GM18907 (cell line): ENCODE data around the gene TOGARAM1.

Source experiments
- ATAC-seq: cut with Tn5 transposase; IDR thresholded peaks from one replicate; pipeline ENCODE4 v1.9.1; 2021; ENCODE audit warnings: mild to moderate bottlenecking, moderate library complexity; ENCODE audit not compliant: unreplicated experiment

TOGARAM1 gene

DNA sequence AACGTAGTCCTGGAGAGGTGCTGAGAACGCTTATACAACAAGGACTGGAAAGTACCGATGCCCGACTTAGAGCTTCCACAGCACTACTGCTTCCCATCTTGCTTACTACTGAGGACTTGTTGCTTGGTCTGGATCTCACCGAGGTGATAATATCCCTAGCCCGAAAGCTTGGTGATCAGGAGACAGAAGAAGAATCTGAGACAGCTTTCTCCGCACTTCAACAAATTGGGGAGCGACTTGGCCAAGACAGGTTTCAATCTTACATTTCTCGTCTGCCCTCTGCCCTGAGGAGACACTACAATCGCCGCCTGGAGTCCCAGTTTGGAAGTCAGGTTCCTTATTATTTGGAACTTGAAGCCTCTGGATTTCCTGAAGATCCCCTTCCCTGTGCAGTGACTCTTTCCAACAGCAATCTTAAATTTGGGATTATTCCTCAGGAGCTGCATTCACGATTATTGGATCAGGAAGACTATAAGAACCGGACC is 1.1 kb downstream of the TOGARAM1 start:
- ATAC-seq, result no peak

DNA sequence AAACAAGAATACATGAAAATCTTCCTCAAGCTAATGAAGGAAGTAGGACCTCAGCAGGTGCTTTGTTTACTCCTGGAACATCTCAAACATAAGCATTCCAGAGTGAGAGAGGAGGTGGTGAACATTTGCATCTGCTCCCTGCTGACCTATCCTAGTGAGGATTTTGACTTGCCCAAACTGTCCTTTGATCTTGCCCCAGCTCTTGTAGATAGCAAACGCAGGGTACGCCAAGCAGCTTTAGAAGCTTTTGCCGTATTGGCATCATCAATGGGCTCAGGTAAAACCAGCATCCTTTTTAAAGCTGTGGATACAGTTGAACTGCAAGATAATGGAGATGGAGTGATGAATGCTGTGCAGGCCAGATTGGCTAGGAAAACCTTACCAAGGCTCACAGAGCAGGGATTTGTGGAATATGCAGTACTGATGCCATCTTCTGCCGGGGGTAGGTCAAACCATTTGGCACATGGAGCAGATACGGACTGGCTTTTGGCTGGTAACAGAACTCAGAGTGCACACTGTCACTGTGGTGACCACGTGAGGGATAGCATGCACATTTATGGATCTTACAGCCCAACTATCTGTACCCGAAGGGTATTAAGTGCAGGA is 1.9 kb downstream of the TOGARAM1 start:
- ATAC-seq, result no peak

DNA sequence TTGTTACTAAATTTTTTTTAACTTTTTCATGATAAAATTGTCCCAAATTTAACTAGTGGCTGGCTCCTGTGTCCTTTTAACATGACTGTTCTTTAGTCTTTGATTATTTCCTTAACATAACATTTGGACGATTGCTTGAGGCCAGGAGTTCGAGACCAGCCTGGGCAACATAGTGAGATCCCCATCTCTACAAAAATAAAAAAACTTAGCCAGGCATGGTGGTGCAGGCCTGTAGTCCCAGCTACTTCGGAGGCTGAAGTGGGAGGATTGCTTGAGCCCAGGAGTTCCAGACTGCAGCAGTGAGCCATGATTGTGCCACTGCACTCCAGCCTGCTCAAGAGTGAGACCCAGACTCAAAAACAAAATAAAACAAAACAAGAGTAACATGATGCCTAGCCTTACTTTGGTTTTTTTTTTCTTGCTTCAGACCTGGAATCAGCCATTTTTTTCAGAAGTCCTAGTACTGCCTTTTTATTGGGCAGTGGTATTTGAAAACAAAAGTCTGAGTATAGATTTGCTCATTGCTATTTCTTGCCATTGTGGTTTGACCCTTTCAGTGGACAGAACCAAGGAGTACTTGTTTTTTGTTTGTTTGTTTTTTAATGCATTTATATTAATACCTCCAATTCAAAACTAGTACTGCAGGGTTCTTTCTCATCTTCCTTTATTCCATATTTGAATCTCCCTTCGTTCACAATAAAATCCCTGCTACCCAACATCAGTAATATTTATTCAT is 4.8 kb downstream of the TOGARAM1 start:
- no peak for ATAC-seq

DNA sequence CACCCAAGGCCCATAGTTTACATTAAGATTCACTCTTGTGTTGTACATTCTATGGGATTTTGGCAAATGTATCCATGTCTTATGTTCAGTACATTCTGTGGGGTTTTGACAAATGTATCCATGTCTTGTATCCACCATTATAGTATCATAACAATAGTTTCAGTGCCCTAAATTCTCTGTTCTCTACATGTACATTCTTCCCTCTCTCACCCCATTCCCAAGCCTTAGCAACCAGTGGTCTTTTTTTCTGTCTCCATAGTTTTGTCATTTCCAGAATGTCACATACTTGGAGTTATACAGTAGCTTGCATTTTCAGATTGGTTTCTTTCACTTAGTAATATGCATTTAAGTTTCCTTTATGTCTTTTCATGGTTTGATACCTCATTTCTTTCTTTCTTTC is 6.7 kb downstream of the TOGARAM1 start:
- no peak for ATAC-seq

DNA sequence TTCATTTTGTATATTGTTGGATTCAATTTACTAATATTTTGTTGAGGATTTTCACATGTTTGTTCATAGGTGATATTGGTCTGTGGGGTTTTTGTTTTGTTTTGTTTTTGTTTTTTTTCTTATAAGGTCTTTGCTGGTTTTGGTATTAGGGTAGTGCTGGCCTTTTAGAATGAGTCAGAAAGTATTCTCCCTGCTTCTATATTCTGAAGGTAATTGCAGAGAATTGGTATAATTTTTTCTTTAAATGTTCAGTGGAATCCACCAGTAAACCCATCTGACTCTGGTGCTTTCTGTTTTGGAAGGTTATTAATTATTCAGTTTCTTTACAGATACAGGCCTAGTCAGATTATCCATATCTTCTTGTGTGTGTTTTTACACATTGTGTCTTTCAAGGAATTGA is 8.9 kb downstream of the TOGARAM1 start:
- peak; percentile 60 for ATAC-seq

DNA sequence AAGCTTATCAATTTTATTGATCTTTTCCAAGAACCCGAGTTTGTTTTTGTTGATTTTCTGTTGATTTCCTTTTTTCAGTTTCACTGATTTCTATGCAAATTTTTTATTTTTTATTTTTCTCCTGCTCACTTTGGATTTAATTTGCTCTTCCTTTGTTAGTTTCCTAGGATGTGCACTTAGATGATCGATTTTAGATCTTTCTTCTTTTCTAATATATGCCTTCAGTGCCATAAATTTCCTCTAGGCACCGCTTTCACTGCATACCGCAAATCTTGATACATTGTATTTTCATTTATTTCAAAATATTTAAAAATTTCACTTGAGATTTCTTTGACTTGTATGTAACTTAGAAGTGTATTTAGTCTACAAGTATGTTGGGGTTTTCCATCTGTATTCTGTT is 9.5 kb downstream of the TOGARAM1 start:
- no peak for ATAC-seq

DNA sequence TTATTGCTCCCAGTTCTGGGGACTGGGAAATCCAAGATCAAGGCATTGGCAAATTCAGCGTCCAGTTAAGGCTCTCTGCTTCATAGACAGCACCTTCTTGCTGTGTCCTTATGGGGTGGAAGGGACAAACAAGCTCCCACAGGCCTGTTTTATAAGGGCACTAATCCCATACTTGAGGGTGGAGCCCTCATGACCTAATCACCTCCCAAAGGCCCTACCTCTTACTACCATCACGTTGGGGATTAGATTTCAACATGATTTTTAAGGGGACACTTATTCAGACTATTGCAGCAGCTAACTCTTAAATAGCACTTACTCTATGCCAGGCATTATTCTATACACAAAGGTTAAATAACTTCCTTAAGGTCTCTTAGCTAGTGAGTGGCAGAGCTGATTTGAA is 17.3 kb downstream of the TOGARAM1 start:
- ATAC-seq, result no peak

DNA sequence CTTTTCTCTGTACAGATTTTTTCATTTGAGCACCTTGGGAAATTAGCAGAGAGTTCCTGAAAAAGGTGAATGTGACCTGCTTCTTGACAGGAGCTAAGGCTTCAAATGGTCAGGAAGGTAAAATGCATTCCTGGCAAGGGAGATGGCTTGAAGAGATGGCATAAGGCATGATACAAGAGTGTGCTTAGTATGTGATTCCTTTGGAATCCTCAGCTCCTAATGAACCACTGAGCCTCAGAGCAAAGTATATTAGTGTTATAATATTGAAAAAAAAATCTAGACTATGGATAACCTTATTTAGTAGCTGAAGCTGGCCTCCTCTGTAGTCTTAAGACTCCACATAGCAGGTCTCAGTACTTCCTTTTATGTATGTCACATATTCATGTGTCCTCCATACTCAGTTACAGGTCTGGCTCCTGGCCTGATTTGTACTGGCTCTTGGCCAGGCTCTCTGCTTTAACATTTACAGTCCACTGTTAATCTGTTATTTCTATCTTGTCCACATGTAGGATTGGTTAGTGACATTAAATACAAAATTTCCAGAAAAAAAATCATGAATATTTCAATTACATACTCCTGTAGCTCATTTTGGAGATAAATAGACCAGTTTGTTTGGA is 17.9 kb downstream of the TOGARAM1 start:
- no peak for ATAC-seq

DNA sequence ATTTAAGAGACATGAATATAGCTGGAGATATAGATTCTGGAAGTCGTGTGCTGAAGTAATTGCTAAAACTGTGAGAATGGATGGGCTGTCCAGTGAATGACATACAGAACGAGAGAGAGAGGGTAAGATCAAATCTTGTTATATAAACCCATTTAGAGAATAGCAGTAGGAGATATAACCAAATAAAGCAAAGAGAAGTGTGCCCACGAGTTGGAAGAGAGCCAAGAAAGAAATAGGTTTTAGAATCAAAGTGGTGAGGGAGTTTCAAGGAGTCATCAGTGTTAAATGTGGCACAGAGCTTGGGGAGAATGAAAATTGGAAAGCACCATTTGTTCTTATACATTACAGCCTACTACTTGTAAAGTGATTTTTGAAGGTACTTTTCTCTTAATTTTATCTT is 19.2 kb downstream of the TOGARAM1 start:
- ATAC-seq, result no peak

DNA sequence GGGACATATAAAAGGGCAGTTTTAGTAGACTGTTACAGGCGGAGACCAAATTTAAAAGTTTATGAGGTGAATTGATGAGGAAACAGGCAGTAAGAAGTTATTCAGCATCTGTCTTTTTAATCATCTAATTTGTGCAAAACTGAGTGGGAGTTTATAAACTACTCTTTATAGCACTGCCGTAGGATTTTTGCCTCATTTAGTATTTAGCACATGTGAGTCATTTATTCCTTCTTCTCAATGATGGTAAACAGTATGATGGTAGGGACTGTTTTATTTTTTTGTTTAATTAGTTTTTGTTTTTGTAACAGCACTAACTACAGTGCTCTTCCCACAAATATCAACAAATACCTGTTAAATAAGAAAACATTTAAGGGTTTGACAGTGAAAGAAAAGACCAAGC is 20.6 kb downstream of the TOGARAM1 start:
- ATAC-seq, result no peak

DNA sequence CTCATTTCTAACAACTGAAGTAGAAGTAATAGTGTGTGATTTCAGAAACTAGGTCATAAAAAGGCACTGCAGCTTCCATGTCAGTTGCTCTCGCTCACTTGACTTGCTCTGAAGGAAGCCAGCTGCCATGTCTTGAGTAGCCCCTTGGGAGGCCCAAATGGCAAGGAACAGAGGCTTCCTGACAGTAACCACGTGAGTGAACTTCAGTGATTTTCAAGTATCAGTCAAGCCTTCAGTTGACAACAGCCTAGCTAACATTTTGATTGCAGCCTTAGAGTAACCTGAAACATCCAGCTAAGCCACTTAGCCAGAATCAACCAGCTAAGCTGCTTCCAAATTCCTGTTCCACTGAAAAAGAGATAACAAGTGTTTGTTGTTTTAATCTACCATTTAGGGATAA is 26.7 kb downstream of the TOGARAM1 start:
- ATAC-seq, result no peak

DNA sequence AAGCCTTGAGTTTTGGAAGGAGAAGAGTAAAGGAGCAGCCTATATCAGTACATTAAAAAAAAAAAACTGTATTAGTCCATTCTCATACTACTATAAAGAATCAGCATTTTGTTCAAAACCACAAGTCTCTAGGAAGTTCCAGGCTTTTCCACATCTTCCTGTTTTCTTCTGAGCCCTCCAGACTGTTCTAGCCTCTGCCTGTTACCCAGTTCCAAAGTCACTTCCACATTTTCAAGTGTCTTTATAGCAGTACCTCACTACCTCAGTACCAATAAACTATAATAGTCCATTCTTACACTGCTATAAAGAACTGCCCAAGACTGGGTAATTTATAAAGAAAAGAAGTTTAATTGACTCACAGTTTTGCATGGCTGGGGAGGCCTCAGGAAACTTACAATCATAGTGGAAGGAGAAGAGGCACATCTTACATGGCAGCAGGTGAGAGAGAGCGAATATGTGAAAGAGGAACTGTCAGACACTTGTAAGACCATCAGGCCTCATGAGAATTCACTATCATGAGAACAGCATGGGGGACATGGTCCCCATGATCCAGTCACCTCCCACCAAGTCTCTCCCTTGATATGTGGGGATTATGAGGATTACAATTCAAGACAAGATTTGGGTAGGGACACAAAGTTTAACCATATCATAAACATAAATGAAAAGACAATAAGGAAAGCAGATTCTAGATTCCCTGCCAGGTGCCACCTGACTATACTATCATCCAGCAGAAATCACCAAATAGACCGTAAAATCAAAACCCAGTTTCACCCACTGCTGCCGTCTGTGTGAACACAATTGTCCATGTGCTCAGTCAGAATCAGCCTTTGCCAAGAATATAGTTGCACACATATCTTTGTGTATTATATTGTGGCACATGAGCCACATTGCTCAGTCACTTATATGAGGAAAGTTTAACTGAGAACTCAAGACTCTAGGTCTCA is 27.8 kb downstream of the TOGARAM1 start:
- ATAC-seq, result no peak

DNA sequence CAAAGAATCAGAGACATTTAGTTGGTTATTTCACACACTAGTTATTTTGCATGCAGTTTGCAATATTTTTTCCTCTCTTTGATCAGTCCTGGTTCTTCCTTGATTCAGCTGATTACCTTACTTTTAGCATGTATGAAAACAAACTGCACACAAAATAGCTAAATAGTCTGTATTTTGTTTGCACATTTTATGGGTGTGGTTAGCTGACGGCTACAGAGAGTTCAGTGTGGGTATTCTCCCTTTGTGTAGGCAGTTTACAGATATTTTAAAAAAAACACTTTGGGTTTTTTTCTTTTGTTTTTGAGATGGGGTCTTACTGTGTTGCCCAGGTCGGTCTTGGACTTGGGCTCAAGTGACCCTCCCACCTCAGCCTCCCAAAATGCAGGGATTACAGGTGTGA is 28.5 kb downstream of the TOGARAM1 start:
- ATAC-seq, result no peak

DNA sequence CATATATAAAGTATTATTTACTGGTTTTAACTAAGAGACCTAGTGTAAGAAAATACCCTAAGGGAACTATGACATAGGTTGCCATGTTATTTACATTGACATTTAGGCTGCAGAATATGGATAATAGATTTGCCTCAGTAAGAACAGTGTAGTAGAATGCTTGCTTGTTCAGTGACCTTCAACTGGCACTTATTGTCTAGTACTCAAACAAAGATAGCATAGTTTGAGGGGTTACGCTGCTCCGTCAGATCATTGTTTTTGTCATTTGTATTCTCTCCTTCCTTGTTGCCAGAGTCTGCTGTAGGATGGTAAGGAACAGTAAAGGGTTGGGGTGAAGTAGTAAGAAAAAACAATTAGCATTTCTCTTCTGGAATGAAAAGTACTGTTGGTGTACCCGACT is 33.2 kb downstream of the TOGARAM1 start:
- ATAC-seq, result no peak

DNA sequence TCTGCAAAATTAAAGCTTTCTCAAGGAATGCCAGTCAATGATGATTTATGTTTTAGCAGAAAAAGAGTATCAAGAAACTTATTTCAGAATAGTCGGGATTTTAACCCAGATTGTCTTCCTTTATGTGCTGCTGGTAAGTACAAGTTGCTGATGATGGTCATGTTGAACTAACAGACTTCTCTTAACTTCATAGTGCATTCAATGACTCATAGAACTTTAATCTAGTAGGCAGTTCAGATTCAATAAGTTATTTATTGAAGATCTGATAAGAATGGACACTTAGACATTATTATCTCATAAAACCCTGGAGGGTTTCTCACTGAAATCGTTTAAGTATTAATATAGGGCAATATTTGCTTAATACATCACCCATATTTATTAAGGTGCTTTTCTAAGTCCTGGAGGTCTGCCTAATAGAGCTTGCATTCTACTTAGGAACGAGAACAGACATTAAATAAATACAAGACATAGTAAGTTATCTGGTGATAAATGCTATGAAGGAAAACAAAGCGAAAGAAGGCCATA is 33.8 kb downstream of the TOGARAM1 start:
- ATAC-seq, result no peak

DNA sequence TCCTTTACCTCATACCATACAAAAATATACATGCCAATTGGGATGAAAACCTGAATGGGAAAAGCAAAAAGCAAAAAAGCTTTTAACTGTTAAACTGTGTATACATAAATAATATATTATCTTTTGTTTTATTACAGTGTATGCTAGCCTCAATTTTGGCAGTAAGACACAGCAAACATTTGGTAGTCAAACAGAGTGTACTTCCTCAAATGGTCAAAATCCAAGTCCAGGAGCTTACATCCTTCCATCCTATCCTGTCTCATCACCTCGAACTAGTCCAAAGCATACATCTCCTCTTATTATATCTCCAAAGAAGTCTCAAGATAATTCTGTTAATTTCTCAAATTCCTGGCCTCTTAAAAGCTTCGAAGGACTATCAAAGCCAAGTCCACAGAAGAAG is 41.9 kb downstream of the TOGARAM1 start:
- ATAC-seq, result no peak

DNA sequence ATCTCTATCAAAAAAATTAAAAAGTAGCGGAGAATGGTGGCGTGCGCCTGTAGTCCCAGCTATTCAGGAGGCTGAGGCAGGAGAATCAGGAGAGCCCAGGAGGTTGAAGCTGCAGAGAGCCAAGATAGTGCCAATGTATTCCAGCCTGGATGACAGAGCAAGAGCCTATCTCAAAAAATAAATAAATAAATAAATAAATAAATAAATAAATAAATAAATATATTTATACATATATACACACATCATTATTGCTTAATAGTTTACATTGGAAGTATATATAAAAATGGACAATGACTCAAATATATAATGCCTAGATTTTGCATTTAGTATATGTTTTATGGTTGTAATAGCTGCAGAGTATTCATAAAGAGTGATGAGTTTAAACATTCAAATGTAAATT is 53.1 kb downstream of the TOGARAM1 start:
- no peak for ATAC-seq

DNA sequence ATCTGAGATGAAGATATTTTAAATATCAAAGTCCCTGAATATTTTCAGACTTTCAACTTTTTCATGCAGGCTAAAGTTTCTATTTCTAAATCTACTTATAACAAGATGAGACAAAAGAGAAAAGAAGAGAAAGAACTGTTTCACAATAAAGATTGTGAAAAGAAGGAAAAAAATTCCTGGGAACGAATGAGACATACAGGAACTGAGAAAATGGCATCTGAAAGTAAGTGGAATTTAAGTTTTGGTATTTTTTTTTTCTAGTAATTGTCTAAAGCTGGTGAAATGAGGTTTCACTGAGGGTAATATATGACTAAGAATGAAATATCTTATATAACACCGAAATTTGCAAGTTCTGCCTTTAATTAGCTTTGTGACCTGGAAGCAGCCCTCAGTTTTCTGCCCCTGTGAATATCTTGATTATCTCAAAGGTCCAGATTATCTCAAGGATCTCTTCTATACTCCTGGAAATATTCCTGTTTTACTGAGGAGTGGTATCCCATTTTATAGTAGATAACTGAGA is 66.2 kb downstream of the TOGARAM1 start:
- ATAC-seq, result peak; percentile 57

DNA sequence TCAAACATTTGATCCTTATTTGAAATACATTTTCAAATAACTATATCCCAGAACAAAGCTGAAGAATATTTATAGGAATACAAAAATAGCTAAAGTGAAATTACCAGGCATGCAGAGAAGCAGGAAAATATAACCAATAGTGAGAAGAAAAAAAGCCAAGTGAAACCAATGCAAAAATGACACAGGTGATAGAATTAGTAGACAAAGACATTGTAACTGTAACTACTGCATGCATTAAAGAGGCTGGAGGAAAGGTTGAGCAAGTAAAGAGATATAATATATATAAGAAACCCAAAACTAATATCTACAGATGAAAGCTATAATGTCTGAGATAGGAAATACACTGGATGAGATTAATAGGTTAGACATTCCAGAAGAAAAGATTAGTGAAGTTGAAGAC is 72.7 kb downstream of the TOGARAM1 start:
- ATAC-seq, result no peak

DNA sequence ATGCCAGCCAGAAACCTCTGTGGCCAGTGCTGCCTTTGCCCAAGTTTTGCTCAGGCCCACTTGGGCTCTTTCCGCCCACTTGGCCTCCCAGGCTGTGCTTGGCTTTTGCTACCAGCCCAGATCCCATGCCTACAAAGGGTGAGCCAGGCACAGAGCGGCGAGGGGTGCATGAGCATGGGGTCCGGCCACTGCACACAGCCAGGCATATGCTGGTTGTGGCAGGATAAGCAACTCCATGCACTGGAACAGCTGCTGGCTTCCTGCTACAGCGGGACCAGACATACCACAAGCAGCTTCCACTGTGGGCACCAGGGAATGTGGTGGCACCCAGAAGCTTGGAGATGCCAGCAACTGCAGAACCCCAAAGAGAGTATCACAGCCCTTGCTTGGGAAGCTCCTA is 76.3 kb downstream of the TOGARAM1 start:
- ATAC-seq, result no peak

DNA sequence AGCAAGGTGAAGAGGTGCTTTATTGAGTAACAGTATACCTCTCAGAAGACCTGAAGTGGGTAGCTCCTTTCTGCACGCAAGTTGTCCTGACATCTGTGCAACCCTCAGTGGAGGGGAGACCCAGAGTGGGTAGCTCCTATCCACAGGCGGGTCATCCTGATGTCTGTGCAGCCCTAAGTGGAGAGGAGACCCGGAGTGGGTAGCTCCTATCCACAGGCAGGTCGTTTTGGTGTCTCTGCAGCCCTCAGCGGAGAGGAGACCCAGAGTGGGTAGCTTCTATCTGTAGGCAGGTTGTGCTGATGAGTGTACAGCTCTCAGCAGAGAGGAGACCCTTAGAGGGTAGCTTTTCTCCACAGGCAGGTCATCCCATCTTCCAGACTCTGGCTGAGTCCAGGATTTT is 76.9 kb downstream of the TOGARAM1 start:
- no peak for ATAC-seq
